MCF 10A (cell line): ENCODE measurements around the gene PTCHD1. TPM values are rescaled to one million over a fixed set of nuclear protein-coding genes. Genes with fewer than 3 reads are reported as not detected.

ENCODE experiments used
- BruUV-seq: library from RNA; stranded (reverse); fragments of 400-500 nt; replicated peaks from 2 replicates; lab custom pipeline; 2021; lab: Mats Ljungman, UMichigan
- CTCF ChIA-PET: fragments of 300-600 bp; sonication (Branson Sonifier 250); formaldehyde crosslinking; extraction: SDS; loops from one replicate; lab custom pipeline; 2021; ENCODE audit warnings: antibody characterized with exemption, inconsistent platforms; lab: Yijun Ruan, JAX
- POLR2A ChIA-PET: fragments of 300-600, 350-650 bp; sonication (Branson Sonifier 250); formaldehyde crosslinking; extraction: SDS; loops from one replicate; lab custom pipeline; 2020; ENCODE audit warnings: antibody characterized with exemption, inconsistent platforms; lab: Yijun Ruan, JAX
- DNase-seq: peaks from one replicate; pipeline ENCODE4 v3.0.0-alpha.2; 2018; ENCODE audit not compliant: unreplicated experiment
- H3K27ac Mint-ChIP-seq: one replicate; pipeline ENCODE4 v1.8.0; 2022; ENCODE audit warnings: mild to moderate bottlenecking, low read depth, mixed read lengths; ENCODE audit not compliant: unreplicated experiment
- H3K27me3 Mint-ChIP-seq: one replicate; pipeline ENCODE4 v1.8.0; 2022; ENCODE audit warnings: mixed read lengths; ENCODE audit not compliant: insufficient read depth, unreplicated experiment
- H3K36me3 Mint-ChIP-seq: one replicate; pipeline ENCODE4 v1.8.0; 2022; ENCODE audit warnings: mild to moderate bottlenecking, moderate library complexity, mixed read lengths; ENCODE audit not compliant: insufficient read depth, unreplicated experiment
- H3K4me1 Mint-ChIP-seq: one replicate; pipeline ENCODE4 v1.8.0; 2022; ENCODE audit warnings: mixed read lengths; ENCODE audit not compliant: insufficient read depth, unreplicated experiment
- H3K4me3 Mint-ChIP-seq: one replicate; pipeline ENCODE4 v1.8.0; 2022; ENCODE audit warnings: mild to moderate bottlenecking, moderate library complexity, mixed read lengths; ENCODE audit not compliant: unreplicated experiment
- H3K9me3 Mint-ChIP-seq: one replicate; pipeline ENCODE4 v1.8.0; 2022; ENCODE audit warnings: mixed read lengths; ENCODE audit not compliant: unreplicated experiment
- CTCF ChIP-seq: fragments of 200-600 bp; IDR thresholded peaks from one replicate; pipeline ENCODE4 v1.8.0; 2022; ENCODE audit warnings: antibody characterized with exemption, mild to moderate bottlenecking; ENCODE audit not compliant: unreplicated experiment
- intact Hi-C: fragments of 100-400 bp; cut with micrococcal nuclease; formaldehyde crosslinking; loops from 2 replicates; pipeline ENCODE4 v1.14.1; 2022
- total RNA-seq: library from RNA; stranded (reverse); gene quantifications from 2 replicates; pipeline ENCODE4 v1.2.3, GENCODE V29; 2022

PTCHD1 gene
- total RNA-seq, 1 experiment from 2014 or later = not detected

GRCh38 chrX:23341452-23341851 lies 6.8 kb downstream of the PTCHD1 start:
- no peaks in the 10 kb centered on the region for H3K4me1 Mint-ChIP-seq
- H3K9me3 Mint-ChIP-seq = no peaks in the 10 kb centered on the region
- H3K27ac Mint-ChIP-seq = no peak overlapping the region
- TF ChIP-seq CTCF = no peak
- ChIA-PET CTCF (interaction anchor here (1.3 kb wide), 1 partner anchor 15 kb away, joined by 5 read pairs; no protein-coding TSS in a partner anchor), POLR2A (no interaction called here)
- H3K27me3 Mint-ChIP-seq = peaks cover 85% of the 10 kb centered on the region
- DNase-seq = no peak
- no TSS peak for BruUV-seq
- no peak overlapping the region for H3K4me3 Mint-ChIP-seq
- intact Hi-C loops = no loop called here
- no peaks in the 10 kb centered on the region for H3K36me3 Mint-ChIP-seq

GRCh38 chrX:23344238-23344903 lies 9.7 kb downstream of the PTCHD1 start:
- H3K4me1 Mint-ChIP-seq = no peaks in the 10 kb centered on the region

GRCh38 chrX:23344904-23345271 lies 10.2 kb downstream of the PTCHD1 start:
- intact Hi-C loops = no loop called here
- Mint-ChIP-seq H3K27me3 (peaks cover 85% of the 10 kb centered on the region), H3K36me3 (no peaks in the 10 kb centered on the region), H3K4me1 (no peaks in the 10 kb centered on the region), H3K4me3 (no peak overlapping the region), H3K27ac (no peak overlapping the region), H3K9me3 (no peaks in the 10 kb centered on the region)
- ChIA-PET POLR2A (no interaction called here), CTCF (interaction anchor here (0.6 to 1.0 kb wide), 2 partner anchors 19 to 318 kb away, joined by 4 read pairs; no protein-coding TSS in a partner anchor)
- no peak for DNase-seq
- no peak for TF ChIP-seq CTCF
- no TSS peak for BruUV-seq

More at GRCh38 chrX:23344238-23344903, 9.7 kb downstream of the PTCHD1 start:
- CTCF ChIA-PET = interaction anchor here (0.5 to 0.6 kb wide), 2 partner anchors 317 to 1574 kb away, joined by 3 to 4 read pairs; no protein-coding TSS in a partner anchor
- Mint-ChIP-seq H3K36me3 (no peaks in the 10 kb centered on the region), H3K27me3 (peaks cover 85% of the 10 kb centered on the region), H3K9me3 (no peaks in the 10 kb centered on the region), H3K4me3 (no peak overlapping the region), H3K27ac (no peak overlapping the region)
- no peak for DNase-seq
- POLR2A ChIA-PET = no interaction called here
- intact Hi-C loops = no loop called here
- BruUV-seq = no TSS peak
- TF ChIP-seq CTCF = no peak

- Mint-ChIP-seq H3K4me1 (no peaks in the 10 kb centered on the region), H3K4me3 (no peak overlapping the region), H3K9me3 (no peaks in the 10 kb centered on the region), H3K36me3 (no peaks in the 10 kb centered on the region), H3K27me3 (peaks cover 66% of the 10 kb centered on the region), H3K27ac (no peak overlapping the region)
- no peak for TF ChIP-seq CTCF
- BruUV-seq = no TSS peak
- ChIA-PET POLR2A (no interaction called here), CTCF (interaction anchor here (0.6 to 1.2 kb wide), 3 partner anchors 10 to 231 kb away, joined by 3 to 6 read pairs (median 5); no protein-coding TSS in a partner anchor)
- no peak for DNase-seq
- intact Hi-C loops = no loop called here
Observed at GRCh38 chrX:23356189-23356588, 21.5 kb downstream of the PTCHD1 start.
